HEK293T (cell line): ENCODE measurements around the gene RASSF4.

ENCODE experiments used
- CTCF ChIA-PET: fragments of 350-600 bp; formaldehyde crosslinking; extraction: SDS; loops from one replicate; lab custom pipeline; 2021; ENCODE audit warnings: antibody characterized with exemption, inconsistent platforms; lab: Yijun Ruan, JAX
- POLR2A ChIA-PET: fragments of 350-600 bp; formaldehyde crosslinking; extraction: SDS; loops from one replicate; lab custom pipeline; 2020; ENCODE audit warnings: antibody characterized with exemption, inconsistent platforms; lab: Yijun Ruan, JAX
- DNase-seq: peaks from one replicate; pipeline ENCODE4 v3.0.0; 2012; ENCODE audit warnings: mixed read lengths; ENCODE audit errors: extremely low spot score
- ARNT ChIP-seq: fragments of 450-650 bp; IDR thresholded peaks from 2 replicates; pipeline ENCODE4 v1.6.1; 2017; ENCODE audit warnings: mild to moderate bottlenecking
- BHLHE40 ChIP-seq: fragments of 450-650 bp; IDR thresholded peaks from 2 replicates; pipeline ENCODE4 v1.6.1; 2016; ENCODE audit warnings: mild to moderate bottlenecking, moderate library complexity, borderline replicate concordance
- CTBP1 ChIP-seq: fragments of 450-650 bp; IDR thresholded peaks from 2 replicates; pipeline ENCODE4 v1.6.1; 2016; ENCODE audit warnings: borderline replicate concordance
- ELF4 ChIP-seq: fragments of 450-650 bp; IDR thresholded peaks from 2 replicates; pipeline ENCODE4 v1.6.1; 2017; ENCODE audit warnings: antibody characterized with exemption
- FOXA1 ChIP-seq: fragments of 450-650 bp; IDR thresholded peaks from 2 replicates; pipeline ENCODE4 v1.6.1; 2016; ENCODE audit warnings: mild to moderate bottlenecking
- FOXK2 ChIP-seq: fragments of 450-650 bp; IDR thresholded peaks from 2 replicates; pipeline ENCODE4 v1.6.1; 2016; ENCODE audit warnings: mild to moderate bottlenecking
- FOXM1 ChIP-seq: fragments of 450-650 bp; IDR thresholded peaks from 2 replicates; pipeline ENCODE4 v1.6.1; 2017; ENCODE audit warnings: mild to moderate bottlenecking, borderline replicate concordance
- HDGF ChIP-seq: fragments of 450-650 bp; IDR thresholded peaks from 2 replicates; pipeline ENCODE4 v1.6.1; 2017; ENCODE audit warnings: antibody characterized with exemption, borderline replicate concordance
- L3MBTL2 ChIP-seq: fragments of 450-650 bp; conservative IDR thresholded peaks from 2 replicates; pipeline ENCODE4 v1.6.1; 2016; ENCODE audit warnings: mild to moderate bottlenecking
- LEF1 ChIP-seq: fragments of 450-650 bp; IDR thresholded peaks from 2 replicates; pipeline ENCODE4 v1.6.1; 2017; ENCODE audit warnings: mild to moderate bottlenecking, borderline replicate concordance
- NFRKB ChIP-seq: fragments of 450-650 bp; IDR thresholded peaks from 2 replicates; pipeline ENCODE4 v1.6.1; 2016; ENCODE audit warnings: mild to moderate bottlenecking, moderate library complexity
- PKNOX1 ChIP-seq: fragments of 450-650 bp; IDR thresholded peaks from 2 replicates; pipeline ENCODE4 v1.6.1; 2016
- SP1 ChIP-seq: fragments of 450-650 bp; IDR thresholded peaks from 2 replicates; pipeline ENCODE4 v1.6.1; 2017
- SUZ12 ChIP-seq: fragments of 450-650 bp; IDR thresholded peaks from 2 replicates; pipeline ENCODE4 v1.6.1; 2016; ENCODE audit warnings: mild to moderate bottlenecking
- TARDBP ChIP-seq: fragments of 450-650 bp; IDR thresholded peaks from 2 replicates; pipeline ENCODE4 v1.6.1; 2016
- ZNF384 ChIP-seq: fragments of 450-650 bp; IDR thresholded peaks from 2 replicates; pipeline ENCODE4 v1.6.1; 2016

RASSF4 gene

GRCh38 chr10:44992070-44992731 is 32.6 kb downstream of the RASSF4 start:
- ChIA-PET CTCF (no interaction called here), POLR2A (no interaction called here)
- TF ChIP-seq BHLHE40: no peak
- no peak for TF ChIP-seq FOXK2
- TF ChIP-seq TARDBP: no peak
- no peak for TF ChIP-seq FOXA1
- TF ChIP-seq FOXM1: no peak
- TF ChIP-seq L3MBTL2: no peak
- TF ChIP-seq ZNF384: no peak
- TF ChIP-seq ARNT: no peak
- no peak for TF ChIP-seq SP1
- no peak for TF ChIP-seq ELF4
- no peak for TF ChIP-seq CTBP1
- no peak for TF ChIP-seq PKNOX1
- TF ChIP-seq NFRKB: no peak
- TF ChIP-seq LEF1: no peak
- TF ChIP-seq HDGF: no peak
- DNase-seq: no peak

DNA sequence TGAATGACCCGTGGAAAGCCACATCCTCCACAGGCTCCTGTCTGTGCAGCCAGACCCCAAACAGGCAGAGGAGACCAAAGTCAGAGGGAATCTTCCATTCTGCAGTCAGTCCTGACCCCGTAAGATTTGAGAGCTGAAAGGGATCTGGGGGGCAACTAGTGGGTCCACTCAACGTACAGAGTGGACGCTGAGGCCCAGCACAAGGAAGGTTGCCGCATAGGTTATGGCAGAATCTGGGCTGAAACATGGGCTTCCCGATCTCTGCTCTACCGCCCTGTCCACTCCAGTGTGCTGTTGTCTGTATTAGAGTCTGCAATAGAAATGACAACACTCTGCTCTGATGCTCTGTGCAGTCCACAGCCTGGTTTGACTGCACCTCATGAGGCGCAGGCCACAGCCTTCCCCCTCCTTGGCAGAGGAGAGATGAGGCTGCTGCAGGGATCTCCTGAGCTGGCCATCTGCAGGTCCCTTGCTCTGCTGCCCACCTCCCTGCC is 33.2 kb downstream of the RASSF4 start:
- no peak for DNase-seq
- ChIA-PET CTCF (no interaction called here), POLR2A (no interaction called here)
- TF ChIP-seq FOXM1: no peak
- no peak for TF ChIP-seq FOXK2
- TF ChIP-seq CTBP1: no peak
- TF ChIP-seq FOXA1: no peak
- no peak for TF ChIP-seq L3MBTL2
- no peak for TF ChIP-seq TARDBP

DNA sequence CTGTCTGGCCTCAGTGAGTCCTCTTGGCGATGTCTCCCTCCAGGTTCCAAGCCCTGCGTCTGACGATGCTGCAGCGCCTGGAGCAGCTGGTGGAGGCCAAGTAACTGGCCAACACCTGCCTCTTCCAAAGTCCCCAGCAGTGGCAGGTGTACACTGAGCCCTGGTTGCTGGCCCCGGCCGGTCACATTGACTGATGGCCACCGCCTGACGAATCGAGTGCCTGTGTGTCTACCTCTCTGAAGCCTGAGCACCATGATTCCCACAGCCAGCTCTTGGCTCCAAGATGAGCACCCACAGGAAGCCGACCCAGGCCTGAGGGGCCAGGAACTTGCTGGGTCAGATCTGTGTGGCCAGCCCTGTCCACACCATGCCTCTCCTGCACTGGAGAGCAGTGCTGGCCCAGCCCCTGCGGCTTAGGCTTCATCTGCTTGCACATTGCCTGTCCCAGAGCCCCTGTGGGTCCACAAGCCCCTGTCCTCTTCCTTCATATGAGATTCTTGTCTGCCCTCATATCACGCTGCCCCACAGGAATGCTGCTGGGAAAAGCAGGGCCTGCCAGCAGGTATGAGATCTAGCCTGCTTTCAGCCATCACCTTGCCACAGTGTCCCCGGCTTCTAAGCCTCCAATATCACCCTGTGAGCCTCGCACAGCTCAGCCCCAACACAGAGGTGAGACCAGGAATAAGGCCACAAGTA is 33.8 kb downstream of the RASSF4 start:
- DNase-seq: no peak
- TF ChIP-seq FOXK2: no peak
- no peak for TF ChIP-seq SUZ12
- TF ChIP-seq FOXM1: no peak
- no peak for TF ChIP-seq TARDBP
- TF ChIP-seq ELF4: no peak
- no peak for TF ChIP-seq FOXA1
- no peak for TF ChIP-seq BHLHE40
- TF ChIP-seq PKNOX1: no peak
- no peak for TF ChIP-seq ARNT
- no peak for TF ChIP-seq L3MBTL2
- ChIA-PET CTCF (interaction anchor here (2.3 kb wide), 1 partner anchor 61 kb away, joined by 8 read pairs; no protein-coding TSS in a partner anchor), POLR2A (no interaction called here)

DNA sequence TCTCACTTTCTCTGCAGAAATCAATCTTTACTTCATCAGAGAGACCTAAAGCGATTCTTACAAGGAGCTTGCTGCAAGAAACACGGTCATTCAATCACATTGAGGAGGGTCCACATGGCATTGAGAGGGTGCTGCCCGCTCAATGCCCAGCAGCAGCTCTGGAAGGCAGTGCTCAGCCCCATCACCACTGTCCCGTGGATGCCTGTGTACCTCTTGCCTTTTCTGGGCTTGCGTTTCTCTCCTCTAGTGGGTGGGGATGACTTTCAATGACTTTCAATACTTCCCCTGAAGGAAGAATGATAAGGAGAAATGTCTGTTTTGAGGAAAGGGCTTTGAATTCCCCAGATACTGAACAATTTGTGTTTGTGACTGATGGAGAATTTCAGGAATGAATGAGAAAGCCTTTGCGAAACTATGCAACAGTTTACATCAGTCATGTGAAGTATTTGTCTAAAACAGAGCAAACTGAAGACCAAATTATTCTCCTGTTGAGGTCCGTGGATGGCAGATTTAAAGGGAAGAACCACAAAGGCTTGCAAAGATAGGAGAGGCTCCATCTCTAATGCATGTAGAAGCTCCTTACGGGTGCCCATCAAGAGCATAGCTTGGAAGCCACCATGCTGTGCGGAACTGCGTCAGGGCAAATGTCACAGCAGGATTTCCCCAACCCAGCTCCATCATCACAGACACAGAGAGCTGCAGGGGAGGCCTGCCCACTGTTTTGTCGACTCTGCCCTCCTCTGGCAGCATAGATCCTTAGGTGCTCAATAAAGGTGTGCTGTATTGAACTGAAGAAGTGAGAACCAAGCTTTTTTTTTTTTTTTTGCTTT is 34.5 kb downstream of the RASSF4 start:
- ChIA-PET POLR2A (no interaction called here), CTCF (interaction anchor here (0.7 to 2.3 kb wide), 3 partner anchors 12 to 61 kb away, joined by 3 to 8 read pairs (median 3); no protein-coding TSS in a partner anchor)
- TF ChIP-seq FOXK2 (no peak), PKNOX1 (no peak), FOXM1 (no peak), LEF1 (no peak), FOXA1 (no peak), L3MBTL2 (no peak), BHLHE40 (no peak), CTBP1 (no peak), NFRKB (no peak), ZNF384 (no peak), SP1 (no peak), TARDBP (no peak), SUZ12 (no peak), ARNT (no peak), HDGF (no peak), ELF4 (no peak)
- no peak for DNase-seq

- ChIA-PET CTCF (interaction anchor here (0.7 to 2.3 kb wide), 3 partner anchors 11 to 62 kb away, joined by 3 to 8 read pairs (median 3); no protein-coding TSS in a partner anchor), POLR2A (no interaction called here)
- no peak for DNase-seq
- no peak for TF ChIP-seq FOXA1
- TF ChIP-seq PKNOX1: no peak
- no peak for TF ChIP-seq NFRKB
- no peak for TF ChIP-seq TARDBP
- no peak for TF ChIP-seq ZNF384
- no peak for TF ChIP-seq ELF4
- TF ChIP-seq BHLHE40: no peak
- no peak for TF ChIP-seq HDGF
- TF ChIP-seq CTBP1: no peak
- no peak for TF ChIP-seq L3MBTL2
These were observed 35.3 kb downstream of the RASSF4 start for GRCh38 chr10:44994752-44995530.
